Adrenal gland (tissue), 5 donors: Measurements from ENCODE around the gene L2HGDH.
A peak's percentile ranks its signal among the peaks of the same experiment; 100 is the strongest.

Experiments used
- CTCF ChIP-seq, 6 experiments: fragments of 450-650 bp in 4 of 6; fragments of 200-600 bp in 2 of 6; sonication (generic) in 1 of 6; IDR thresholded peaks; 1 replicate in 5 of 6; 2 replicates in 1 of 6; pipeline versions ENCODE4 v1.5.1 to v1.8.0; 2016 to 2021; ENCODE audit warnings: antibody characterized with exemption in 6 of 6, mild to moderate bottlenecking in 2 of 6, moderate library complexity in 1 of 6
- POLR2A ChIP-seq, 2 donors: fragments of 450-650 bp; IDR thresholded peaks; one replicate each; pipeline ENCODE4 v1.6.1; 2017; ENCODE audit warnings: antibody characterized with exemption in 2 of 2, mild to moderate bottlenecking in 2 of 2, moderate library complexity in 1 of 2
- donor health status: DM: no; HTN: no; CAD: no.

DNA sequence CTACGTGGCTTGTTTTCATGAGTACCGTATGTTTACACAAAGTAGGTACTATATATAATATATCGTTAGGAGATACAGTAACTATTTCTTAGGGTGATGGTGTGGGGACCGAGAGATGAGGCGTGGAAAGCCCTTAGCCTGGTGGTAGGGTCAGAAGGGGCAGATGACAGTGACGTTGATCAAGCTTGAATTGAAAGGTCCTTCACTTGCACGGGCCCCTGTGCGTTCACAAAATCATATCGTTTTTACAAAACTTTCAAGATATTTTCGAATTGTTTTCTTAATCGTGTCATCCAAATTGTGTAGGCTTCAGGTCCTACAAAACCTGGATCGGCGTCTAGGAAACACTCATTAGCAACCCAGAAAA, 79.8 kb downstream of the L2HGDH start:
- TF ChIP-seq CTCF (IDR thresholded peaks at IDR 0.05) (peak in 1 of 6 experiments; percentile 6), POLR2A (IDR thresholded peaks at IDR 0.05) (no peak)
